ENCODE data around the gene CEACAM4. TPM values are rescaled to one million over a fixed set of nuclear protein-coding genes. Genes with fewer than 3 reads are reported as not detected.

The CEACAM4 gene
- total and polyA plus RNA-seq, 2 of the 8 experiments (the other 6 are each of a cell fraction or from before 2014, with no cell fraction given): not detected

DNA sequence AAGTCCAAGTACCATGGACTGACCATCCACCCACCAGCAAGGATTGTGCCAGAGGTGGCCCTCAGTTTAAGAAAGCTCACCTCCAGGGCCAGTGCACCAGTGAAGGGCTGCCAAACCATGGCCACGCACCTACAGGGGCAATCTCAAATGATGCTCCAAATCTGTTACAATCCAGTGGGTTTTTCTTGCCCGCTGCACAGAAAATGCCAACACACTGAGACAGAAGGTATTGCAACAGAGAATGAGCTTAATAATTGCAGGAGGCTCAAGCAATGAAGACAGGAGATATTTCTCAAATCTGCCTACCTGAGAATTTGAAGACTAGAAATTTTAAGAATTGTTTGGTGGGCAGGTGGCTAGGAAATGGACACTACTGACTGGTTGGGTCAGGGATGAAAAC lies 39.2 kb upstream of the CEACAM4 start:
- no peak overlapping the region for H2BK5ac ChIP-seq (ENCODE audit: low read depth, low read length)
- no peak overlapping the region for H3K14ac ChIP-seq (ENCODE audit: insufficient read length)
- 50% methylated on average over 2 of the region's 2 CpGs; no CpG with 5 or more reads in 1 of the 2 experiments for WGBS, 2 experiments (ENCODE audit: extremely low coverage in 1 of 2, insufficient coverage in 1 of 2, insufficient read length in 1 of 2, insufficient replicate concordance in 2 of 2, low coverage in 1 of 2, low lambda C conversion rate in 2 of 2, missing lambda C conversion rate in 1 of 2)
- H3K4ac ChIP-seq (replicated peaks; ENCODE audit: insufficient read length, low read depth, low read length): no peak overlapping the region
- H4K91ac ChIP-seq (replicated peaks; ENCODE audit: insufficient read length, low read length): no peak overlapping the region
- H2BK120ac ChIP-seq (replicated peaks; ENCODE audit: low read depth, low read length): no peak overlapping the region
- no peak overlapping the region for H2AFZ ChIP-seq (ENCODE audit: low read length)
- H4K5ac ChIP-seq (ENCODE audit: insufficient read length, low read depth, low read length): no peak overlapping the region
- no peak overlapping the region for H3K4me2 ChIP-seq (ENCODE audit: insufficient read depth in 1 of 2, low read depth in 2 of 2, low read length in 2 of 2)
- POLR2A ChIA-PET (ENCODE audit: partially characterized antibody): no interaction called here
- no peak overlapping the region for H3K4me3 ChIP-seq (ENCODE audit: extremely low read depth in 1 of 4, insufficient read depth in 2 of 4, low read depth in 3 of 4, low read length in 4 of 4)
- no peaks in the 10 kb centered on the region for H3K79me2 ChIP-seq (ENCODE audit: control insufficient read depth in 1 of 2, insufficient read depth in 2 of 2, low read length in 2 of 2)
- H2BK15ac ChIP-seq (ENCODE audit: low read length): no peak overlapping the region
- H3K18ac ChIP-seq (ENCODE audit: extremely low read depth, low read length): no peak overlapping the region
- H3K56ac ChIP-seq (replicated peaks; ENCODE audit: insufficient read length, low read depth, low read length): no peak overlapping the region
- no peak for DNase-seq (ENCODE audit: low read depth in 1 of 2, low spot score in 2 of 2)
- CTCF ChIA-PET (ENCODE audit: partially characterized antibody): no interaction called here
- H3K9ac ChIP-seq (replicated peaks in 1 of 4; ENCODE audit: extremely low read depth in 1 of 4, low read depth in 3 of 4, low read length in 3 of 4): no peak overlapping the region
- no peaks in the 10 kb centered on the region for H3K27me3 ChIP-seq (replicated peaks in 1 of 4; ENCODE audit: control insufficient read depth in 3 of 4, extremely low read depth in 1 of 4, insufficient read depth in 3 of 4, low read length in 3 of 4)
- no peaks in the 10 kb centered on the region for H3K23me2 ChIP-seq (ENCODE audit: low read depth, low read length)
- FAIRE-seq: no peak
- peaks cover 58 to 68% of the 10 kb centered on the region in 2 experiments for H3K9me3 ChIP-seq (ENCODE audit: insufficient read depth in 2 of 2, low read depth in 1 of 2, low read length in 1 of 2)
- H2BK20ac ChIP-seq (ENCODE audit: low read length): no peak overlapping the region
- H2BK12ac ChIP-seq (ENCODE audit: low read depth, low read length): no peak overlapping the region
- no peak overlapping the region for H4K8ac ChIP-seq (ENCODE audit: extremely low read depth, insufficient read depth, low read length)
- no peaks in the 10 kb centered on the region for H4K20me1 ChIP-seq (replicated peaks in 1 of 2; ENCODE audit: control insufficient read depth in 1 of 2, insufficient read depth in 2 of 2, low read length in 2 of 2)
- TF ChIP-seq JUN (IDR thresholded peaks at IDR 0.05; ENCODE audit: low read depth, low read length): no peak
- TF ChIP-seq, protein P1, sequence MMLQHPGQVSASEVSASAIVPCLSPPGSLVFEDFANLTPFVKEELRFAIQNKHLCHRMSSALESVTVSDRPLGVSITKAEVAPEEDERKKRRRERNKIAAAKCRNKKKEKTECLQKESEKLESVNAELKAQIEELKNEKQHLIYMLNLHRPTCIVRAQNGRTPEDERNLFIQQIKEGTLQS (IDR thresholded peaks at IDR 0.05; ENCODE audit: insufficient read depth, low read depth, low read length): no peak
- TF ChIP-seq KDM5A (IDR thresholded peaks at IDR 0.05; ENCODE audit: low read length): peak; percentile 31; the same call in 1 of the 2 replicates
- H3K27ac ChIP-seq (ENCODE audit: low read depth, low read length): no peak overlapping the region
- no peaks in the 10 kb centered on the region for H3K79me1 ChIP-seq (ENCODE audit: low read depth, low read length)
- no peak overlapping the region for H3K23ac ChIP-seq (ENCODE audit: insufficient read length)
- no peaks in the 10 kb centered on the region for H3K4me1 ChIP-seq (replicated peaks in 1 of 4; ENCODE audit: control insufficient read depth in 3 of 4, insufficient read depth in 4 of 4, low read length in 3 of 4)
- no peak overlapping the region for H2AK5ac ChIP-seq (ENCODE audit: low read depth, low read length)
- H3K36me3 ChIP-seq (ENCODE audit: control insufficient read depth in 2 of 4, insufficient read depth in 4 of 4, low read length in 3 of 4): no peaks in the 10 kb centered on the region
